A549 (cell line): ENCODE measurements around the gene ABL1. TPM values are rescaled to one million over a fixed set of nuclear protein-coding genes. Genes with fewer than 3 reads are reported as not detected.

ENCODE experiments used
- ATAC-seq, 2 experiments: fragments of 200-7000 bp in 1 of 2; fragments of >200 bp in 1 of 2; cut with Nextera tagmentation in 1 of 2; cut with Tn5 transposase in 1 of 2; 3 replicates each; pipeline versions ENCODE4 v1.8.0 to v1.9.1; 2018 to 2020; ENCODE audit warnings: mild to moderate bottlenecking in 1 of 2, moderate library complexity in 1 of 2
- CTCF ChIA-PET: fragments of 300-600 bp; sonication (Branson Sonifier 250); formaldehyde crosslinking; extraction: SDS; loops from one replicate; lab custom pipeline; 2021; ENCODE audit warnings: antibody characterized with exemption, inconsistent platforms; lab: Yijun Ruan, JAX
- POLR2A ChIA-PET: fragments of 350-600 bp; formaldehyde crosslinking; extraction: SDS; loops from one replicate; lab custom pipeline; 2021; ENCODE audit warnings: antibody characterized with exemption, inconsistent platforms; lab: Yijun Ruan, JAX
- DNase-seq, 2 experiments: peaks; one replicate each; pipeline versions ENCODE4 v3.0.0 to v3.0.0-alpha.2; 2011 to 2016; ENCODE audit warnings: low read depth in 1 of 2, low spot score in 1 of 2
- FAIRE-seq: peaks from 2 replicates; lab custom pipeline; 2011; peaks lifted over from hg19 to GRCh38; lab: Jason Lieb, UNC
- H3K27ac ChIP-seq, 2 experiments: fragments of >200 bp; sonication (Bioruptor Twin); formaldehyde crosslinking; 3 replicates each; pipeline ENCODE4 v1.5.1; 2016 to 2017
- H3K4me1 ChIP-seq: fragments of >200 bp; sonication (Bioruptor Twin); formaldehyde crosslinking; 3 replicates; pipeline ENCODE4 v1.6.1; 2016
- H3K4me2 ChIP-seq: fragments of >200 bp; sonication (Bioruptor Twin); formaldehyde crosslinking; 3 replicates; pipeline ENCODE4 v1.6.1; 2016
- H3K4me3 ChIP-seq: fragments of >200 bp; sonication (Bioruptor Twin); formaldehyde crosslinking; 3 replicates; pipeline ENCODE4 v1.5.1; 2016
- H3K9me3 ChIP-seq: fragments of >200 bp; sonication (Bioruptor Twin); formaldehyde crosslinking; 3 replicates; pipeline ENCODE4 v1.6.1; 2016
- CEBPB ChIP-seq, 2 experiments: fragments of >200 bp in 1 of 2; sonication (Bioruptor Twin) in 1 of 2; formaldehyde crosslinking in 1 of 2; IDR thresholded peaks; 2 replicates each; pipeline ENCODE4 v1.6.1; 2012 to 2016
- CHD2 ChIP-seq: fragments of 150-350 bp; IDR thresholded peaks from 2 replicates; pipeline ENCODE4 v1.6.1; 2014; ENCODE audit warnings: low read length; ENCODE audit not compliant: partially characterized antibody
- CHD4 ChIP-seq: fragments of 200-600 bp; sonication (generic); IDR thresholded peaks from 2 replicates; pipeline ENCODE4 v1.6.1; 2016; ENCODE audit warnings: antibody characterized with exemption, mild to moderate bottlenecking, borderline replicate concordance
- ESRRA ChIP-seq: fragments of 150-350 bp; IDR thresholded peaks from 2 replicates; pipeline ENCODE4 v1.6.1; 2014; ENCODE audit warnings: mild to moderate bottlenecking, low read length, borderline replicate concordance
- FOSB ChIP-seq: fragments of 250-450 bp; sonication (Bioruptor Pico); IDR thresholded peaks from 2 replicates; pipeline ENCODE4 v1.5.0; 2020; ENCODE audit warnings: mild to moderate bottlenecking, moderate library complexity
- FOXS1 ChIP-seq: fragments of 250-450 bp; sonication (Bioruptor Pico); IDR thresholded peaks from 2 replicates; pipeline ENCODE4 v1.5.0; 2020; ENCODE audit warnings: mild to moderate bottlenecking, moderate library complexity
- HOXB13 ChIP-seq: fragments of 250-450 bp; sonication (Bioruptor Pico); IDR thresholded peaks from 2 replicates; pipeline ENCODE4 v1.5.0; 2020; ENCODE audit warnings: low read depth, mild to moderate bottlenecking, moderate library complexity
- JUNB ChIP-seq: fragments of >200 bp; sonication (Bioruptor Twin); formaldehyde crosslinking; IDR thresholded peaks from 2 replicates; pipeline ENCODE4 v1.6.1; 2016
- KDM1A ChIP-seq: fragments of 200-600 bp; sonication (generic); IDR thresholded peaks from 2 replicates; pipeline ENCODE4 v1.6.1; 2016; ENCODE audit warnings: low read depth, mild to moderate bottlenecking
- KDM5A ChIP-seq: fragments of 200-600 bp; sonication (generic); IDR thresholded peaks from 2 replicates; pipeline ENCODE4 v1.6.1; 2016; ENCODE audit warnings: antibody characterized with exemption, mild to moderate bottlenecking
- MAFK ChIP-seq: fragments of 450-650 bp; IDR thresholded peaks from 2 replicates; pipeline ENCODE4 v1.6.1; 2014; ENCODE audit not compliant: partially characterized antibody
- NPAS2 ChIP-seq: fragments of 250-450 bp; sonication (Bioruptor Pico); IDR thresholded peaks from 2 replicates; pipeline ENCODE4 v1.8.0; 2022; ENCODE audit warnings: mild to moderate bottlenecking, moderate library complexity, borderline replicate concordance
- NR3C1 ChIP-seq: fragments of >200 bp; sonication (Bioruptor Twin); formaldehyde crosslinking; IDR thresholded peaks from 3 replicates; pipeline ENCODE4 v1.6.1; 2017
- PHF8 ChIP-seq: fragments of 200-600 bp; sonication (generic); IDR thresholded peaks from 2 replicates; pipeline ENCODE4 v1.6.1; 2016; ENCODE audit warnings: low read depth, mild to moderate bottlenecking, antibody characterized with exemption, moderate library complexity, borderline replicate concordance
- POLR2AphosphoS2 ChIP-seq: conservative IDR thresholded peaks from 2 replicates; pipeline ENCODE4 v1.6.1; 2012; ENCODE audit warnings: low read length, improper control_type of control experiment, inconsistent platforms
- SMC3 ChIP-seq: fragments of >200 bp; sonication (Bioruptor Twin); formaldehyde crosslinking; IDR thresholded peaks from 3 replicates; pipeline ENCODE4 v1.6.1; 2018; ENCODE audit warnings: inconsistent platforms
- SREBF2 ChIP-seq: fragments of 450-650 bp; IDR thresholded peaks from 2 replicates; pipeline ENCODE4 v1.6.1; 2014; ENCODE audit warnings: mild to moderate bottlenecking, moderate library complexity
- ZFP36 ChIP-seq: fragments of 450-650 bp; IDR thresholded peaks from 2 replicates; pipeline ENCODE4 v1.6.1; 2014; ENCODE audit warnings: borderline replicate concordance; ENCODE audit not compliant: partially characterized antibody
- WGBS: methylation state at CpG from one replicate; pipeline ENCODE4 v1.1.6; 2017; ENCODE audit errors: missing lambda C conversion rate; 5-methylcytosine and 5-hydroxymethylcytosine counted together
- polyA plus RNA-seq, 4 experiments: library from polyadenylated mRNA; depleted of rRNA in 3 of 4; stranded (reverse); fragments of >200 nt; fragmentation: RNase III in 1 of 4; extraction: RNeasy Plus Mini Kit Qiagen cat#74134 plus additional on column Dnase treatment in 1 of 4; gene quantifications; 2 replicates in 3 of 4; 3 replicates in 1 of 4; pipeline ENCODE4 v1.2.3, GENCODE V29; 2011 to 2017
- TF ChIP-seq, protein P1 (sequence below): fragments of 250-450 bp; sonication (Bioruptor Pico); IDR thresholded peaks from 2 replicates; pipeline ENCODE4 v1.5.0; 2021; ENCODE audit warnings: mild to moderate bottlenecking, moderate library complexity, borderline replicate concordance
- TF ChIP-seq, protein P2 (sequence below): fragments of 200-600 bp; sonication (generic); IDR thresholded peaks from 2 replicates; pipeline ENCODE4 v1.6.1; 2016; ENCODE audit warnings: antibody characterized with exemption, mild to moderate bottlenecking, moderate library complexity
- TF ChIP-seq, protein P3 (sequence below): IDR thresholded peaks from 2 replicates; pipeline ENCODE4 v1.6.1; 2012
- TF ChIP-seq, protein P4 (sequence below): fragments of 450-650 bp; IDR thresholded peaks from 2 replicates; pipeline ENCODE4 v1.6.1; 2014; ENCODE audit warnings: antibody characterized with exemption
- TF ChIP-seq, protein P5 (sequence below): IDR thresholded peaks from 2 replicates; pipeline ENCODE4 v1.6.1; 2012
- TF ChIP-seq, protein P6 (sequence below): IDR thresholded peaks from 2 replicates; pipeline ENCODE4 v1.6.1; 2012; ENCODE audit warnings: low read depth, borderline replicate concordance
- TF ChIP-seq, protein P7 (sequence below): fragments of >200 bp; sonication (Bioruptor Twin); formaldehyde crosslinking; IDR thresholded peaks from 3 replicates; pipeline ENCODE4 v1.6.1; 2016
- TF ChIP-seq, protein P8 (sequence below): fragments of 150-350 bp; IDR thresholded peaks from 2 replicates; pipeline ENCODE4 v1.6.1; 2014; ENCODE audit warnings: low read depth, mild to moderate bottlenecking, low read length

ABL1 gene
- polyA plus RNA-seq, 2 of the 4 experiments (the other 2 are of a cell fraction) = 26.5 to 32.4 TPM

DNA sequence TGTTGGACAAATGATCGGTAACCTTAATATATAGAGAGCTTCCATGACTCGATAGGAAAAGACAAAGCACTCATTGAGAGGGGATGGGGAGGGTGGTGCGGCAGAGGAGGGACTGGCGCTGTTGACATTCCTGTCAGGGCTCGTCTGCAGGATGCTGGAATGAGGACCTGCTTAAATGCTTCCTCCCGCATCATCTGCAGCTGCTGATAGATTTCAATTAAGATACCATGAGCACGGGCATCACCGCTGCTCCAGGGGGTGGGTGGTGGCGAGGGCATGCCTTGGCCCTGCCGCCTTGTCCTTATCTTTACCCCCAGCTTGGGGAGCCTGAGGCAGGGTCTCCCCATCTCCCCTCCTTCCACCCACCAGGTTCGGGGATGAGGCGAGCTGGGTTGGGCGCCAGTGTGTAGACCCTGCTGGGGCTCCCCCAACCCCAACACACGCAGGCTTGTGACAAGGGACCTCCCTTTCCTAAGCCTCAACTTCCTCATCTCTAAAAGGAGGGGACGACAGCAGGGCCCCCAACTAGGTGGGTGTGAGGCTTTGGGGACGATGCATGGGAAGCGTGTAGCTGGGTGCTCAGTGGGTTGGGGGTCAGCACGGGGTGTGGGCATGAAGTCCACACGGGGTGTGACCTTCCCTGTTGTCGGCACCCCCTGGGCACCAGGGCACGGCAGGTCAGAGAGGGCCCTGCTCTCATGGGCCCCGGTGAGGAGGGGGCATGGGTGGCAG is 73.3 kb downstream of the ABL1 start:
- DNase-seq = no peak
- WGBS = 76% methylated on average over 22 of the region's 22 CpGs
- Histone ChIP-seq H3K4me1 (no peaks in the 10 kb centered on the region), H3K4me3 (no peak overlapping the region), H3K27ac (no peak overlapping the region), H3K4me2 (no peak overlapping the region), H3K9me3 (no peaks in the 10 kb centered on the region)
- CTCF ChIA-PET = interaction anchor here (1.1 to 2.7 kb wide), 5 partner anchors 9 to 90 kb away, joined by 3 to 10 read pairs (median 5); no protein-coding TSS in a partner anchor
- no peak for ATAC-seq
- TF ChIP-seq, protein P1, sequence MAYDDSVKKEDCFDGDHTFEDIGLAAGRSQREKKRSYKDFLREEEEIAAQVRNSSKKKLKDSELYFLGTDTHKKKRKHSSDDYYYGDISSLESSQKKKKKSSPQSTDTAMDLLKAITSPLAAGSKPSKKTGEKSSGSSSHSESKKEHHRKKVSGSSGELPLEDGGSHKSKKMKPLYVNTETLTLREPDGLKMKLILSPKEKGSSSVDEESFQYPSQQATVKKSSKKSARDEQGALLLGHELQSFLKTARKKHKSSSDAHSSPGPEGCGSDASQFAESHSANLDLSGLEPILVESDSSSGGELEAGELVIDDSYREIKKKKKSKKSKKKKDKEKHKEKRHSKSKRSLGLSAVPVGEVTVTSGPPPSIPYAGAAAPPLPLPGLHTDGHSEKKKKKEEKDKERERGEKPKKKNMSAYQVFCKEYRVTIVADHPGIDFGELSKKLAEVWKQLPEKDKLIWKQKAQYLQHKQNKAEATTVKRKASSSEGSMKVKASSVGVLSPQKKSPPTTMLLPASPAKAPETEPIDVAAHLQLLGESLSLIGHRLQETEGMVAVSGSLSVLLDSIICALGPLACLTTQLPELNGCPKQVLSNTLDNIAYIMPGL = no peak
- TF ChIP-seq PHF8 = no peak
- no peak for TF ChIP-seq FOSB (CRISPR knock-in tag)
- no peak for TF ChIP-seq NR3C1
- TF ChIP-seq, protein P2, sequence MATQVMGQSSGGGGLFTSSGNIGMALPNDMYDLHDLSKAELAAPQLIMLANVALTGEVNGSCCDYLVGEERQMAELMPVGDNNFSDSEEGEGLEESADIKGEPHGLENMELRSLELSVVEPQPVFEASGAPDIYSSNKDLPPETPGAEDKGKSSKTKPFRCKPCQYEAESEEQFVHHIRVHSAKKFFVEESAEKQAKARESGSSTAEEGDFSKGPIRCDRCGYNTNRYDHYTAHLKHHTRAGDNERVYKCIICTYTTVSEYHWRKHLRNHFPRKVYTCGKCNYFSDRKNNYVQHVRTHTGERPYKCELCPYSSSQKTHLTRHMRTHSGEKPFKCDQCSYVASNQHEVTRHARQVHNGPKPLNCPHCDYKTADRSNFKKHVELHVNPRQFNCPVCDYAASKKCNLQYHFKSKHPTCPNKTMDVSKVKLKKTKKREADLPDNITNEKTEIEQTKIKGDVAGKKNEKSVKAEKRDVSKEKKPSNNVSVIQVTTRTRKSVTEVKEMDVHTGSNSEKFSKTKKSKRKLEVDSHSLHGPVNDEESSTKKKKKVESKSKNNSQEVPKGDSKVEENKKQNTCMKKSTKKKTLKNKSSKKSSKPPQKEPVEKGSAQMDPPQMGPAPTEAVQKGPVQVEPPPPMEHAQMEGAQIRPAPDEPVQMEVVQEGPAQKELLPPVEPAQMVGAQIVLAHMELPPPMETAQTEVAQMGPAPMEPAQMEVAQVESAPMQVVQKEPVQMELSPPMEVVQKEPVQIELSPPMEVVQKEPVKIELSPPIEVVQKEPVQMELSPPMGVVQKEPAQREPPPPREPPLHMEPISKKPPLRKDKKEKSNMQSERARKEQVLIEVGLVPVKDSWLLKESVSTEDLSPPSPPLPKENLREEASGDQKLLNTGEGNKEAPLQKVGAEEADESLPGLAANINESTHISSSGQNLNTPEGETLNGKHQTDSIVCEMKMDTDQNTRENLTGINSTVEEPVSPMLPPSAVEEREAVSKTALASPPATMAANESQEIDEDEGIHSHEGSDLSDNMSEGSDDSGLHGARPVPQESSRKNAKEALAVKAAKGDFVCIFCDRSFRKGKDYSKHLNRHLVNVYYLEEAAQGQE = no peak
- no peak for TF ChIP-seq JUNB
- TF ChIP-seq, protein P3, sequence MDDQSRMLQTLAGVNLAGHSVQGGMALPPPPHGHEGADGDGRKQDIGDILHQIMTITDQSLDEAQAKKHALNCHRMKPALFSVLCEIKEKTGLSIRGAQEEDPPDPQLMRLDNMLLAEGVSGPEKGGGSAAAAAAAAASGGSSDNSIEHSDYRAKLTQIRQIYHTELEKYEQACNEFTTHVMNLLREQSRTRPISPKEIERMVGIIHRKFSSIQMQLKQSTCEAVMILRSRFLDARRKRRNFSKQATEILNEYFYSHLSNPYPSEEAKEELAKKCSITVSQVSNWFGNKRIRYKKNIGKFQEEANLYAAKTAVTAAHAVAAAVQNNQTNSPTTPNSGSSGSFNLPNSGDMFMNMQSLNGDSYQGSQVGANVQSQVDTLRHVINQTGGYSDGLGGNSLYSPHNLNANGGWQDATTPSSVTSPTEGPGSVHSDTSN = no peak
- TF ChIP-seq, protein P4, sequence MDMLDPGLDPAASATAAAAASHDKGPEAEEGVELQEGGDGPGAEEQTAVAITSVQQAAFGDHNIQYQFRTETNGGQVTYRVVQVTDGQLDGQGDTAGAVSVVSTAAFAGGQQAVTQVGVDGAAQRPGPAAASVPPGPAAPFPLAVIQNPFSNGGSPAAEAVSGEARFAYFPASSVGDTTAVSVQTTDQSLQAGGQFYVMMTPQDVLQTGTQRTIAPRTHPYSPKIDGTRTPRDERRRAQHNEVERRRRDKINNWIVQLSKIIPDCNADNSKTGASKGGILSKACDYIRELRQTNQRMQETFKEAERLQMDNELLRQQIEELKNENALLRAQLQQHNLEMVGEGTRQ = no peak
- TF ChIP-seq KDM1A = no peak
- TF ChIP-seq MAFK = no peak
- no peak for TF ChIP-seq ESRRA
- no peak for FAIRE-seq
- POLR2A ChIA-PET = no interaction called here

DNA sequence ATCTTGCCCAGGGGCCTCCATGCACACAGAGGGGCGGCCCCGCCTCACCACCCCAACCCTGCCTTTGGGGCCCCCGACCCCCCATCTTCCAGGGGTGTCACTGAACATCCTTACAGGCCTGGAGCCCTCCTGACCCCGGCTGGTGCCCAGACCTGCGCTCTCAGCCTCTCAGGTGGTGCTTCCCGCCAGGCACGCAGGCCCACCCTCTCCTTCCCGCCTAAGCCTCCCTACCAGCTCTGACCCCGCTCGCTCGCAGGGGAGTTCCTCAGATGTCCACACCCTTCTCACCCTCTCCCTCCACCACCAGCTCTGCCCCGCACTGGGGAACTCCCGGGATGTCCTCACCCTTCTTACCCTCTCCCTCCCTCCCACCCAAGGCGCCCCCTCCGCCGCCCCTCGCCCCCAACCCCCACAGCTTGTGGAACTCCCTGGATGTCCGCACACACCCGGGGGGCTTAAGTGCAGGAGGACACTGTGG is 73.9 kb downstream of the ABL1 start:
- DNase-seq (no peak), ATAC-seq (no peak), FAIRE-seq (no peak)
- Histone ChIP-seq H3K4me3 (no peak overlapping the region), H3K4me1 (no peaks in the 10 kb centered on the region), H3K4me2 (no peak overlapping the region), H3K9me3 (no peaks in the 10 kb centered on the region), H3K27ac (no peak overlapping the region)
- CTCF ChIA-PET = interaction anchor here (1.2 to 2.7 kb wide), 4 partner anchors 9 to 89 kb away, joined by 3 to 10 read pairs (median 3); no protein-coding TSS in a partner anchor
- WGBS = 90% methylated on average over 10 of the region's 19 CpGs
- POLR2A ChIA-PET = no interaction called here
- no peak for TF ChIP-seq CHD4
- TF ChIP-seq HOXB13 (CRISPR knock-in tag) = no peak
- TF ChIP-seq CEBPB (IDR thresholded peaks at IDR 0.05) = no peak
- TF ChIP-seq, protein P5, sequence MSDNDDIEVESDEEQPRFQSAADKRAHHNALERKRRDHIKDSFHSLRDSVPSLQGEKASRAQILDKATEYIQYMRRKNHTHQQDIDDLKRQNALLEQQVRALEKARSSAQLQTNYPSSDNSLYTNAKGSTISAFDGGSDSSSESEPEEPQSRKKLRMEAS = no peak
- no peak for TF ChIP-seq SMC3
- TF ChIP-seq, protein P6, sequence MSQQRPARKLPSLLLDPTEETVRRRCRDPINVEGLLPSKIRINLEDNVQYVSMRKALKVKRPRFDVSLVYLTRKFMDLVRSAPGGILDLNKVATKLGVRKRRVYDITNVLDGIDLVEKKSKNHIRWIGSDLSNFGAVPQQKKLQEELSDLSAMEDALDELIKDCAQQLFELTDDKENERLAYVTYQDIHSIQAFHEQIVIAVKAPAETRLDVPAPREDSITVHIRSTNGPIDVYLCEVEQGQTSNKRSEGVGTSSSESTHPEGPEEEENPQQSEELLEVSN = no peak
- TF ChIP-seq CHD2 = no peak
- no peak for TF ChIP-seq ZFP36
- TF ChIP-seq, protein P7, sequence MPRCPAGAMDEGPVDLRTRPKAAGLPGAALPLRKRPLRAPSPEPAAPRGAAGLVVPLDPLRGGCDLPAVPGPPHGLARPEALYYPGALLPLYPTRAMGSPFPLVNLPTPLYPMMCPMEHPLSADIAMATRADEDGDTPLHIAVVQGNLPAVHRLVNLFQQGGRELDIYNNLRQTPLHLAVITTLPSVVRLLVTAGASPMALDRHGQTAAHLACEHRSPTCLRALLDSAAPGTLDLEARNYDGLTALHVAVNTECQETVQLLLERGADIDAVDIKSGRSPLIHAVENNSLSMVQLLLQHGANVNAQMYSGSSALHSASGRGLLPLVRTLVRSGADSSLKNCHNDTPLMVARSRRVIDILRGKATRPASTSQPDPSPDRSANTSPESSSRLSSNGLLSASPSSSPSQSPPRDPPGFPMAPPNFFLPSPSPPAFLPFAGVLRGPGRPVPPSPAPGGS = no peak
- no peak for TF ChIP-seq NPAS2 (CRISPR knock-in tag)
- TF ChIP-seq, protein P8, sequence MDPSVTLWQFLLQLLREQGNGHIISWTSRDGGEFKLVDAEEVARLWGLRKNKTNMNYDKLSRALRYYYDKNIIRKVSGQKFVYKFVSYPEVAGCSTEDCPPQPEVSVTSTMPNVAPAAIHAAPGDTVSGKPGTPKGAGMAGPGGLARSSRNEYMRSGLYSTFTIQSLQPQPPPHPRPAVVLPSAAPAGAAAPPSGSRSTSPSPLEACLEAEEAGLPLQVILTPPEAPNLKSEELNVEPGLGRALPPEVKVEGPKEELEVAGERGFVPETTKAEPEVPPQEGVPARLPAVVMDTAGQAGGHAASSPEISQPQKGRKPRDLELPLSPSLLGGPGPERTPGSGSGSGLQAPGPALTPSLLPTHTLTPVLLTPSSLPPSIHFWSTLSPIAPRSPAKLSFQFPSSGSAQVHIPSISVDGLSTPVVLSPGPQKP = no peak
- TF ChIP-seq FOXS1 (CRISPR knock-in tag) = no peak
- TF ChIP-seq SREBF2 = no peak
- TF ChIP-seq JUNB = no peak
- no peak for TF ChIP-seq KDM5A
- no peak for TF ChIP-seq POLR2AphosphoS2
